ENCODE data around the gene ZNF550.
"Not testable (repeated sequence)": the region's sequence is repeated elsewhere in the genome, so short reads cannot be mapped to it uniquely, and the experiment has no call there.

ZNF550 gene

DNA sequence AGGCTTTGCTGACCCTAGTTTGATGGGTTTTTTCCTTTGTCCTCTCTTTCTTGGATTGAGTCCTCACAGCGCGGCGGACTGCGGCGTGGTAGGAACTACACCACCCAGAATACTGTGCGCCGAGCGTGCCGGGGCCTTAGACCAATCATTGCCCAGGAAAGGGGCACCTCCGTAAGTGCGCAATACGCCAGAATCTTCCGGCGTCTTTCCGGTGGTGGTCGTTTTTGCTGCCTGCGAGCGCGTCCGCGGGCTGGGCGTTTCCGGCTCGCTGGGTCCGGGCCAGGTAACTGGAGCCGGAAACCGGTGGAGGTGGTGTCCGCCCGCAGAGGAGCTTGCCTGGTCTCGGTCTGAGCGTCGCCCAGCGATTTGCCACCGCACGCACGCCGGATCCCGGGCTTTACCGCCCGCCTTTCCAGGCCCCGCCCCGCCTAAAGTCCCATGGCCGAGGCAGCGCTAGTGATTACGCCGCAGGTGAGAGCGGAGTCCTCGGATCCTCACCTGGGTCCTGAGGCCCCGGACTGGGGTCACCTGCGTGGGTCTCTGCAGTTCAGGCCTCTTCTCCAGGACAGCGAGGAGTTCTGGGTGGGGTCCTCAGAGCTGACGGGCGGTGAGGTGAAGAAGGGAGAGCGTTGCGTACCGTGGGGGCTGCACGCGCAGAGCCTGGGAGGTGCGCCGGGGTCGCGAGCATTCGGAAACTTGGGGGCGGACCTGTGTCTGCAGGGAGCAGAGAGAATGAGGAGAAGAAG is 32.4 kb downstream of the ZNF550 start, which contains the start of gene ZNF549:
Gene ZNF549 (plus strand): TSS at position 221 of the 746 bp plus-strand sequence. CDS start 218 bp downstream, at position 439.
- DNase-seq (ENCODE audit: low spot score) = peak; percentile 96

DNA sequence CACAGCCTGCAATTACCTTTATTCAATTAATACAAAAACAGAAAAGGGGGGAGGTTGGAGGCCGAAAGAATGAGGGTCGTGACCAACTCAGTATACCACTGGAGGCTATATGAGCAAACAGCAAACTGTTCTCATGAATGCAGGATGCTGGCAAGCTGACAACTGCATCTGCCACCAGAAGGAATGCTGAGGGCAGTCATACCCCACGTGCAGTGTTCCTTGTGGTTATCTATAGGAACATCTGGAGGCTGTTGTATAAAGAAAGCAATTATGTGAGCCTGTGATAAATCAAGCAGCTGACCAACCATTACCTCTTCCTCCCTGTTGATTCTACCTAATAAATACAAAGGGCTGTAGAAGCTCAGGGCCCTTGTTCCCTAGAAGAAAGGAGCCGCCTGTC is 41.6 kb downstream of the ZNF550 start:
- DNase-seq (ENCODE audit: low spot score) = not testable (repeated sequence)

DNA sequence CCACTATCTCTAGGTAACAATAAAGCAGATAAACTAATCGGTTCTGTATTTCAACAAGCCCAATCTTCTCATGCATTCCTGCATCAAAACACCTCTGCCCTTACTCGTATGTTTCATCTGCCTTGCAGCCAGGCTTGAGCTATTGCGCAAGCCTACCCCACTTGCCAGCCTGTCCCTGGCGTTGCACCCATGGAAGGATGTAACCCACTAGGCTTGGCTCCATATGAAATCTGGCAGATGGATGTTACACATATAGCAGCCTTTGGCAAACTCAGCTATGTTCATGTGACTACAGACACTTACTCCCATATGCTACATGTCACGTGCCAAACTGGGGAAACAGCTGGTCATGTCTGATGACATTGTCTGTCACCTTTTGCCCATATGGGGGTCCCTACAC is 44.4 kb downstream of the ZNF550 start:
- no peak for DNase-seq (ENCODE audit: low spot score)

DNA sequence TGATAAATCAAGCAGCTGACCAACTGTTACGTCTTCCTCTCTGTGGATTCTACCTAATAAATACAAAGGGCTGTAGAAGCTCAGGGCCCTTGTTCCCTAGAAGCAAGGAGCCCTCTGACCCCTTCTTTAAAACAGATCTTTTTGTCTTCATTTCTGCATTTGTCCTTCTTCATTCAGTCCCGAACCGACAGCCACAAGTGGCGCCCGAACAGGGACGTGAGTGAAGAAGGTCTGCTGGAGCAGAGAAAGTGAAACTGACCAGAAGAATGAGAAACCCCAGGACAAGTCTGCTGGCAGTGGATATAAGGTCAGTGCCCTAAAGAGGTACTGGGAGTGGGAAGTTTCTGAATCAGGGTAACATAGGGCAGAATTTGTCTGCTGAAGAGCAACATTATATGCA is 46.8 kb downstream of the ZNF550 start:
- DNase-seq (ENCODE audit: low spot score) = peak; percentile 10

DNA sequence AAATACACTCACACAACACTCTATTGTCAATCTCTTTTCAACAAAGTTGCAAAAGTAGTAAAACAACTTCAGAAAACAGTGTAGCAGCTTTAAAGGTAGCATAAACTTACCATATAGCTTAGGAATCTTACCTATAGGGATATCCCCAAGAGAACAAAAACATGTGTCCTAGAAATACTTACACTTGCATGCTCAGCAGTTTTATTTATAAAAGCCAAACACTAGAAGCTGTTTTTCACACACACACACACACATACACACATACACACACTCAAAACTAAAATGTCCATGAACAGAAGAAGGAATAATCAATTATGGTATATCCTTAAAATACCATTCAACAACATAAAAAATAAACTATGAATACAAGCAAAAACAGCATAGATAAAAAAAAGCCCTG is 48.2 kb downstream of the ZNF550 start:
- DNase-seq (ENCODE audit: low spot score) = no peak

DNA sequence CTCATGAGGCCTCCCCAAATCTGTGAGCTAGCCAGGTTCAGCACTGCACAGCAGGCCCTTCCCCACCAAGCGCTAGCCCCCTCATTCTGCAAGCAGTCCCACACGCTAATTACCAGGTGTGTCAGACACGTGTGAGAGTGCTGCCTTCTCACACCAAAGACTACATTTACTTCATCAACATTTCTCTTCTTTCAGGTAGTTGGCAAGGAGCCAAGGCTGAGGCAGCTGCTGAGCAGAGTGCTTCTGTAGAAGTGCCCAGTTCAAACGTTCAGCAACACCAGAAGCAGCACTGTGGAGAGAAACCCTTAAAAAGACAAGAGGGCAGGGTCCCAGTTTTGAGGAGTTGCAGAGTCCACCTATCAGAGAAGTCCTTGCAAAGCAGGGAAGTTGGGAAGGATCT is 53.5 kb downstream of the ZNF550 start:
- no peak for DNase-seq (ENCODE audit: low spot score)

DNA sequence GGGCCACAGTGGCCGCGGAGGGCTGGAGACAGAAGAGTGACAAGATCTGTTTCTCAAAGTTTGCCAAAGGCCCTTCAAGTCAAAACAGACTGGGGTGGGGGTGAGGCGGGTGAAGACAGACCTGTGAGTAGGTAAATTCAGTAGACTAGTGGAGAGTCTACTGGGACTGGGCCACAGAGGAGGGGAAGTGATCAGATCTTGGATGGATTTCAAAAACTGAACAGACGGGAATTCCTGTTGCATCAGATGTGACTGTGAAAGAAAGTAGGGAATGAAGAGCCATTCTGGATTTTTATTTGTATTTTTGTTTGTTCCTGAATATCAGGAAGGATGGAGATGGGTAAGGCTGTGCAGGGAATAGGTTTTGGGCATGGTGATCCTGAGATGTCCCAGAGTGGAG is 59.3 kb downstream of the ZNF550 start:
- DNase-seq (ENCODE audit: low spot score) = not testable (repeated sequence)

DNA sequence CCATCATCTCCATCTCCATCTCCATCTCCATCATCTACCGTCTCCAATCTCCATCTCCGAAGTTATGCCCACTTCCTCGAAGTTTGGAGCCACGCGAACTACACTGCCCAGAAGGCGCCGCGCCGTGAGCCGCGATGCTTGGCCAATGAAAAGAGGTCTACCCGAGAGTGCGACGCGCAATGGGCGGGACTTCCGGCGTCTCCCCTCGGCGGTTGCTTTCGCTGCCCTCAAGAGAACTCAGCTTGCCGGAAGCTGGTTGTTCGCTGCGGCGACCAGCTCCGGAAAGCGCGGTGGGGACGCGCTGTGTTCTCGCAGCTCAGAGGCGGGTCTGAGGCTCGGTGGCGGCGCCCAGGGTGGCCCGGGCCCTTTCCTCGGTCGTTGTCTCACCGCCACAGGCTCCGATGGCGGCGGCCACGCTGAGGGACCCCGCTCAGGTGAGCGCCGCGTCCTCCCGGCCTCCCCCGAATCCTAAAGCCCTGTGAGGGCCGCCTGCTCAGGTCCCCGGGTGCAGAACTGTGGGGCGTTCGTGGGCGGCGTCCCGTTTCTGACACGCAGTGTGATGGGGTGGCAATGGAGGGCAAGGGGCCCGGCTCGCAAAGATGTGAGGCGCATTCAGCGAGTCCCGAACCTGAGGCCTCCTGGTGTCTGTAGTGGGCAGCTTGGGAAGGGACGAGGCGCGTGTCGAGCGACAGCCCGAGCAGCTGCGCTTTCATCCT is 59.8 kb downstream of the ZNF550 start, which contains the start of gene ZNF773:
Gene ZNF773 (plus strand): TSS at position 259 of the 716 bp plus-strand sequence. CDS start 143 bp downstream, at position 402.
- DNase-seq (ENCODE audit: low spot score) = peak; percentile 95

DNA sequence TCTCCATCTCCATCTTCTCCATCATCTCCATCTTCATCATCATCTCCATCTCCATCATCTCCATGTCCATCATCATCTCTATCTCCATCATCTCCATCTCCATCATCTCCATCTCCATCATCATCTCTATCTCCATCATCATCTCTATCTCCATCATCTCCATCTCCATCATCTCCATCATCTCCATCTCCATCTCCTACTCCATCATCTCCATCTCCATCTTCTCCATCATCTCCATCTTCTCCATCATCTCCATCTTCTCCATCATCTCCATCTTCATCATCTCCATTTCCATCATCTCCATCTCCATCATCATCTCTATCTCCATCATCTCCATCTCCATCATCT is 60.4 kb downstream of the ZNF550 start:
- not testable (repeated sequence) for DNase-seq (ENCODE audit: low spot score)

DNA sequence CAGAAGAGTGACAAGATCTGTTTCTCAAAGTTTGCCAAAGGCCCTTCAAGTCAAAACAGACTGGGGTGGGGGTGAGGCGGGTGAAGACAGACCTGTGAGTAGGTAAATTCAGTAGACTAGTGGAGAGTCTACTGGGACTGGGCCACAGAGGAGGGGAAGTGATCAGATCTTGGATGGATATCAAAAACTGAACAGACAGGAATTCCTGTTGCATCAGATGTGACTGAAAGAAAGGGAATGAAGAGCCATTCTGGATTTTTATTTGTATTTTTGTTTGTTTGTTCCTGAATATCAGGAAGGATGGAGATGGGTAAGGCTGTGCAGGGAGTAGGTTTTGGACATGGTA is 71.4 kb downstream of the ZNF550 start:
- not testable (repeated sequence) for DNase-seq (ENCODE audit: low spot score)

DNA sequence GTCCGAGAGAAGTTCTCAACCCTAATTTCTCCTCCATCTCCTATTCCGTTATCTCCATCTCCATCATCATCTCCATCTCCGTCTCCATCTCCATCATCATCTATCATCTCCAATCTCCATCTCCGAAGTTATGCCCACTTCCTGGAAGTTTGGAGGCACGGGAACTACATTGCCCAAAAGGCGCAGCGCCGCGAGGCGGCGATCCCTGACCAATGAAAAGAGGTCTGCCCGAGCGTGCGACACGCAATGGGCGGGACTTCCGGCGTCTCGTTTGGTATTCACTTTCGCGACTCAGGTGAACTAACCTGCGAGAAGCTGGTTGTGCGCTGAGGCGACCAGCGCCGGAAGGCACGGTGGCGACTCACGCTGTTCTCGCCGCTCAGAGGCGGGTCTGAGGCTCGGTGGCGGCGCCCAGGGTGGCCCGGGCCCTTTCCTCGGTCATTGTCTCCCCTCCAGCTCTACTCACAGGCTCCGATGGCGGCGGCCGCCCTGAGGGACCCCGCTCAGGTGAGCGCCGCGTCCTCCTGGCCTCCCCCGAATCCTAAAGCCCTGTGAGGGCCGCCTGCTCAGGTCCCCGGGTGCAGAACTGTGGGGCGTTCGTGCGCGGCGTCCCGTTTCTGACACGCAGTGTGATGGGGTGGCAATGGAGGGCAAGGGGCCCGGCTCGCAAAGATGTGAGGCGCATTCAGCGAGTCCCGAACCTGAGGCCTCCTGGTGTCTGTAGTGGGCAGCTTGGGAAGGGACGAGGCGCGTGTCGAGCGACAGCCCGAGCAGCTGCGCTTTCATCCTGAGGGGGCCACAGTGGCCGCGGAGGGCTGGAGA is 72.0 kb downstream of the ZNF550 start, which contains the start of gene ZNF419:
Gene ZNF419 (plus strand): TSS at position 274 of the 822 bp plus-strand sequence. CDS start 201 bp downstream, at position 475.
- DNase-seq (ENCODE audit: low spot score) = peak; percentile 94
